Measurements from ENCODE around the gene TP53INP2.
"Not testable (repeated sequence)": the region's sequence is repeated elsewhere in the genome, so short reads cannot be mapped to it uniquely, and the experiment has no call there.

Gene TP53INP2

DNA sequence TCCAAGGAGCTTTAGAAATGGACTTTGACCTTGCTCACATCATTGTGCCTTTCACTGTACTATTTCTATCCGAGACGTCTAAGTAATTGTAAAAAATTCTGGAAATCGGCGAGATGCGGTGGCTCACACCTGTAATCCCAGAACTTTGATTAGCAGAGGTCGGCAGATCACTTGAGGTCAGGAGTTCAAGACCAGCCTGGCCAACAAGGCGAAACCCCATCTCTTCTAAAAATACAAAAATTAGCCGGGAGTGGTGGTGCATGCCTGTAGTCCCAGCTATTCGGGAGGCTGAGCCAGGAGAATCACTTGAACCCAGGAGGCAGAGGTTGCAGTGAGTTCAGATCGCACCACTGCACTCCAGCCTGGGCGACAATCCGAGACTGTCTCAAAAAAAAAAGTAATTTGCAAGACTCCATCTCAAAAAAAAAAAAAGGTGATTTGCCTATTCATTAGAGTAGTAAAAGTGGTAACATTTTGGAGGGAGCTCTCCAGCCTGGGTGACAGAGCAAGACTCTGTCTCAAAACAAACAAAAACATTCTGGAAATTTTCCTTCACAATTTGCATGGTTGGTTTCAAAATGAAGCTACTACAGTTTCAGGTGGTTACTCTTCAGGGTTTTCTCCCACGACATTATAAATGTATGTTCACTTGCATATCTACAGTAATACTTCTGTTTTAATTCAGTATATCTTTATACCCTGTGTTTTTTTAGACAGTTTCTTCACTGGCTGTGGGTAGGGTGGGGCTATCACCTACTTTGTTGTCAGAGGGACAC lies 15.3 kb downstream of the TP53INP2 start:
- H3K9me3 ChIP-seq; H3K4me3 ChIP-seq; H3K4me1 ChIP-seq; H3K27me3 ChIP-seq (ENCODE audit: low read depth); DNase-seq (ENCODE audit: low spot score in 2 of 2): not testable (repeated sequence)
- peaks cover 19% of the 10 kb centered on the region for H3K36me3 ChIP-seq (replicated peaks)
- in situ Hi-C loops (cut with MboI; ENCODE audit: low sequenced_read_pairs), result loop anchor here (25.0 kb wide), 1 partner anchor 407 kb away; the partner anchor contains the start of gene AHCY

DNA sequence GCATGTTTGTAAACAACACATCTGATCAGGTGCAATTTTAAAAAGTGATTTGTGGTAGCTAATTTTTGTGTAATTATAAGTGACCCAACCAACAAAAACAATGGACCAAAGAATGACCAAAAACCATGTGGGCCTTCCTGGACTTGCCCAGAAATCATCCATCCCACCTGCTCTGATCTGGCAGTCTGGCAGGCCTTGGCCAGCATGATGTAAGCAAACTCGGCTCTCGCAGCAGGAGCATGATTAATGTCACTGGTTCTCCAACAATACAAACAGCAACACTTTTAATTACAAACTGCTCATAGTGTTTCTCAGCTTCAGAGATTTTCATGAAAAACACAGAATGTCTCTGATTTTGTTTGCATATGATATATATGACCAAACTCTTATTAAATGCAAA lies 16.1 kb downstream of the TP53INP2 start:
- in situ Hi-C loops (cut with MboI; ENCODE audit: low sequenced_read_pairs), result loop anchor here (25.0 kb wide), 1 partner anchor 408 kb away; the partner anchor contains the start of gene AHCY
- peaks cover 20% of the 10 kb centered on the region for H3K36me3 ChIP-seq (replicated peaks)
- no peaks in the 10 kb centered on the region for H3K9me3 ChIP-seq
- H3K4me1 ChIP-seq, result no peaks in the 10 kb centered on the region
- H3K4me3 ChIP-seq, result no peak overlapping the region
- DNase-seq (ENCODE audit: low spot score in 2 of 2), result no peak
- no peaks in the 10 kb centered on the region for H3K27me3 ChIP-seq (ENCODE audit: low read depth)

DNA sequence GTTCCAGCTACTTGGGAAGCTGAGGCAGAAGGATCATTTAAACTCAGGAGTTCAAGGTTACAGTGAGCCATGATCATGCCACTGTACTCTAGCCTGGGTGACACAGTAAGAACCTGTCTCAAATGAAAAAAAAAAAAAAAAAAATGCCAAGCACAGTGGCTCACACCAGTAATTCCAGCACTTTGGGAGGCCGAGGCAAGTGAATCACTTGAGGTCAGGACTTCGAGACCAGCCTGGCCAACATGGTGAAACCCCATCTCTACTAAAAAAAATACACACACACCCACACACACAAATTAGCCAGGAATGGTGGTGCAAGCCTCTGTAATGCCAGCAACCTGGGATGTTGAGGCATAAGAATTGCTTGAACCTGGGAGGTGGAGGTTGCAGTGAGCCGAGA lies 18.4 kb downstream of the TP53INP2 start:
- not testable (repeated sequence) for H3K4me3 ChIP-seq; H3K9me3 ChIP-seq; H3K4me1 ChIP-seq; DNase-seq (ENCODE audit: low spot score in 2 of 2); H3K27me3 ChIP-seq (ENCODE audit: low read depth)
- in situ Hi-C loops (cut with MboI; ENCODE audit: low sequenced_read_pairs), result loop anchor here (25.0 kb wide), 1 partner anchor 410 kb away; the partner anchor contains the start of gene AHCY
- H3K36me3 ChIP-seq (replicated peaks), result peaks cover 36% of the 10 kb centered on the region

DNA sequence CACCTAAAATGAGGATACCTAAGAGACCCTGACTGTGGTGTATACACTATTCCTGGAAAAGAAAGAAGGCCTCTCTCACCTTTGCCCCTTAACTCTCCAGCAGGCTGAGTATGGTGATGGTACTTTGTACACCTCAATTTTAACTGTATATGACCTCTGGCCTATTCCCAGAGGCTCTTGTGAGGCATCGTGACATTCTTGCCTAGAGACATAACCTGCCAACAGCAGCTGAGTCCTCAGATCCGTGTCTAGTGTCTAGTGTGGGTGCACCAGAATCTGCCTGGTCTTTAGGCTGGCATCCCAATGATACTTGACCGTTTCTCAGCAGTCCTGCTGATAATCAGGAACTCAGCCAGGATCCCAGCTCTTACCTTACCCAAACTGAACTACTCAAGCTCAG lies 20.0 kb downstream of the TP53INP2 start:
- H3K27me3 ChIP-seq (ENCODE audit: low read depth), result no peaks in the 10 kb centered on the region
- H3K9me3 ChIP-seq, result no peaks in the 10 kb centered on the region
- in situ Hi-C loops (cut with MboI; ENCODE audit: low sequenced_read_pairs), result loop anchor here (25.0 kb wide), 1 partner anchor 412 kb away; the partner anchor contains the start of gene AHCY
- H3K4me3 ChIP-seq, result no peak overlapping the region
- H3K36me3 ChIP-seq (replicated peaks), result peaks cover 30% of the 10 kb centered on the region
- DNase-seq (ENCODE audit: low spot score in 2 of 2), result no peak
- no peaks in the 10 kb centered on the region for H3K4me1 ChIP-seq

DNA sequence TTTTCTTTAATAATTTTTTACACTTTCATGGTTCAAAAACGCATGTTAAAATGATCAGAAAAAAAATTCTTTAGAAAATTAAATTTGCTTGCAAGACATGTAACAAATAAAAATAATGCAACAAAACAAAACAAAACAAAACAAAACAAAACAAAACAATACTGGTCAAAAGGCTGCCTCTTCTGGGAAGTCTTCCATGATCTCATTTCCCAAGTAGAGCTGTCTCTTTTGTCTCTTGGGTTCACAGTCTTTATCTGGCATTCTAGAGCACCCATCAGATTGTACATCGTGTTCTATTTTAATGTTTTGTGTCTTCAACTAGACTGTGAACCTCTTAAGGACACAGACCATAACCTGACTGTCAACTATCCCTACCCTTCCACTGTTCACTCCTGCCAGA lies 25.3 kb downstream of the TP53INP2 start:
- peaks cover 31% of the 10 kb centered on the region for H3K36me3 ChIP-seq (replicated peaks)
- H3K27me3 ChIP-seq (ENCODE audit: low read depth), result no peaks in the 10 kb centered on the region
- no peaks in the 10 kb centered on the region for H3K9me3 ChIP-seq
- in situ Hi-C loops (cut with MboI; ENCODE audit: low sequenced_read_pairs), result no loop called here
- no peak for DNase-seq (ENCODE audit: low spot score in 2 of 2)
- H3K4me3 ChIP-seq, result no peak overlapping the region
- no peaks in the 10 kb centered on the region for H3K4me1 ChIP-seq

GRCh38 chr20:34732523-34732922 lies 28.4 kb downstream of the TP53INP2 start:
- in situ Hi-C loops (cut with MboI; ENCODE audit: low sequenced_read_pairs), result no loop called here
- Histone ChIP-seq H3K4me3 (no peak overlapping the region), H3K36me3 (replicated peaks) (peaks cover 13% of the 10 kb centered on the region; the same call in 1 of the 2 replicates), H3K27me3 (ENCODE audit: low read depth) (no peaks in the 10 kb centered on the region), H3K4me1 (no peaks in the 10 kb centered on the region), H3K9me3 (no peaks in the 10 kb centered on the region)
- no peak for DNase-seq (ENCODE audit: low spot score in 2 of 2)

GRCh38 chr20:34736106-34736735 lies 32.1 kb downstream of the TP53INP2 start:
- Histone ChIP-seq H3K9me3 (no peaks in the 10 kb centered on the region), H3K27me3 (ENCODE audit: low read depth) (no peaks in the 10 kb centered on the region), H3K36me3 (replicated peaks) (peaks cover 10% of the 10 kb centered on the region), H3K4me1 (no peaks in the 10 kb centered on the region), H3K4me3 (no peak overlapping the region)
- DNase-seq (ENCODE audit: low spot score in 2 of 2), result no peak
- in situ Hi-C loops (cut with MboI; ENCODE audit: low sequenced_read_pairs), result no loop called here

- Histone ChIP-seq H3K9me3 (no peaks in the 10 kb centered on the region), H3K27me3 (ENCODE audit: low read depth) (no peaks in the 10 kb centered on the region), H3K36me3 (replicated peaks) (peaks cover 51% of the 10 kb centered on the region), H3K4me3 (no peak overlapping the region), H3K4me1 (no peaks in the 10 kb centered on the region)
- in situ Hi-C loops (cut with MboI; ENCODE audit: low sequenced_read_pairs), result no loop called here
- no peak for DNase-seq (ENCODE audit: low spot score in 2 of 2)
Measured at GRCh38 chr20:34743039-34743438, 38.9 kb downstream of the TP53INP2 start.

DNA sequence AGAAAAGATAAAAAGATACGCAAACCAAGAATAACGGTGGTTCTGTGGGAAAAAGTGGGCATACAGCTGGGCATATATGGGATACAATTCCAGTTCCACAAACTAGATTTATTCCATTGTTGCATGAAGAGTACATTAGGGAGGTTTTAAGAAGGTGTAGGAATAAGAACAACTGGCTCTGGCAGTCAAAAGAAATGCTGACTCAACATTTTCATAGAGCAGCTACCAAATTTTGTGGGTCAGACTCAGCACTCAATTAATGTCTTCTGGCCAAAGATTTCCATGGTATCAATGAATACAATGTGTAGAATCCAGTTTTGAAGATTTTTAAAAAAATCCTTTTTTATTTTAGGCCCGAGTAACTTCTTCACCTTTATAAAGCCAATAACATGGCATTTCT lies 40.2 kb downstream of the TP53INP2 start:
- Histone ChIP-seq H3K27me3 (ENCODE audit: low read depth) (no peaks in the 10 kb centered on the region), H3K9me3 (no peaks in the 10 kb centered on the region), H3K36me3 (replicated peaks) (peaks cover 57% of the 10 kb centered on the region), H3K4me3 (no peak overlapping the region), H3K4me1 (no peaks in the 10 kb centered on the region)
- in situ Hi-C loops (cut with MboI; ENCODE audit: low sequenced_read_pairs), result no loop called here
- DNase-seq (ENCODE audit: low spot score in 2 of 2), result no peak

DNA sequence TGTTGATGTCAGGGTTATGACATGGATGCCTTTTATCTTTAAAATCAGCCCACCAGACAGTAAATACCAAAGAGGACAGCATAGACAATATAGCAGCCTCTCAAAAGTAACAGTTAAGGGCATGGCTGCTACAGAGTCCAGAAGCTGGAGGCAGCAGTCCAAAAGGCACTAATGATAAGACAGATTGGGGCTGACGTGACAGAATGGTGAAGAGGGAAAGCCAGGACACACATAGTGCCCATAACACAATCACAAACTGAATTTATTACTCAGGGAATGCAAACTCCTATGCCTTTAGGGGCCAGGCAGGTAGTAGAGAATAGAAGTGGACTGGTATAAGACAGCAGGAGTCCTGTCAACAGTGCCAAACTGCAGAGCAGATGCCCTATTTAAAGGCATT lies 40.7 kb downstream of the TP53INP2 start:
- Histone ChIP-seq H3K4me1 (no peaks in the 10 kb centered on the region), H3K4me3 (no peak overlapping the region), H3K36me3 (replicated peaks) (peaks cover 62% of the 10 kb centered on the region), H3K9me3 (no peaks in the 10 kb centered on the region), H3K27me3 (ENCODE audit: low read depth) (no peaks in the 10 kb centered on the region)
- in situ Hi-C loops (cut with MboI; ENCODE audit: low sequenced_read_pairs), result no loop called here
- no peak for DNase-seq (ENCODE audit: low spot score in 2 of 2)

GRCh38 chr20:34746674-34747073 lies 42.5 kb downstream of the TP53INP2 start:
- DNase-seq (ENCODE audit: low spot score in 2 of 2), result no peak
- no peaks in the 10 kb centered on the region for H3K27me3 ChIP-seq (ENCODE audit: low read depth)
- no peaks in the 10 kb centered on the region for H3K4me1 ChIP-seq
- H3K36me3 ChIP-seq (replicated peaks), result peaks cover 70% of the 10 kb centered on the region
- no peak overlapping the region for H3K4me3 ChIP-seq
- in situ Hi-C loops (cut with MboI; ENCODE audit: low sequenced_read_pairs), result no loop called here
- H3K9me3 ChIP-seq, result no peaks in the 10 kb centered on the region

- no peaks in the 10 kb centered on the region for H3K4me1 ChIP-seq
- peaks cover 68% of the 10 kb centered on the region for H3K36me3 ChIP-seq (replicated peaks)
- in situ Hi-C loops (cut with MboI; ENCODE audit: low sequenced_read_pairs), result no loop called here
- no peak for DNase-seq (ENCODE audit: low spot score in 2 of 2)
- no peaks in the 10 kb centered on the region for H3K27me3 ChIP-seq (ENCODE audit: low read depth)
- H3K4me3 ChIP-seq, result no peak overlapping the region
- no peaks in the 10 kb centered on the region for H3K9me3 ChIP-seq
Measured at GRCh38 chr20:34747479-34747878, 43.3 kb downstream of the TP53INP2 start.

DNA sequence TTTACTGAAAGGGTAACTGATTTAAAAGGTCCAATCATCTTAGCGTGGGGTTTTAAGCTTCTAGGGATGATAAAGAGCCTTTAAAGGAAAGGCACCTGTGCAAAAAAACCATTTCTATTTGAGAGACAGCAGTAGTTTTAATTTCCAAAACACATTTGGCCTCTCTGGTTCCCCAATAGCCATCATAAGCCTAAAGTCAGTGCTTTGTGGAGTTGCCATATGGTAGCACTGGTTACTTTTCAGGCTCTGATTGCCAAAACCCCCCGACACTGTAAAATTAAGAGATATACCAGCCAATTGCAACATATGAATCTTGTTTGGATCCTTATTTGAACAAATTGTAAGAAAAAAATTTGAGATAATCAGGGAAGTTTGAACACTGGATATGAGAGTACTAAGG lies 44.6 kb downstream of the TP53INP2 start:
- in situ Hi-C loops (cut with MboI; ENCODE audit: low sequenced_read_pairs), result no loop called here
- Histone ChIP-seq H3K4me3 (no peak overlapping the region), H3K4me1 (no peaks in the 10 kb centered on the region), H3K36me3 (replicated peaks) (peaks cover 60% of the 10 kb centered on the region), H3K9me3 (no peaks in the 10 kb centered on the region), H3K27me3 (ENCODE audit: low read depth) (no peaks in the 10 kb centered on the region)
- no peak for DNase-seq (ENCODE audit: low spot score in 2 of 2)

GRCh38 chr20:34750484-34750883 lies 46.3 kb downstream of the TP53INP2 start:
- in situ Hi-C loops (cut with MboI; ENCODE audit: low sequenced_read_pairs), result no loop called here
- H3K4me1 ChIP-seq, result no peaks in the 10 kb centered on the region
- DNase-seq (ENCODE audit: low spot score in 2 of 2), result no peak
- peaks cover 61% of the 10 kb centered on the region for H3K36me3 ChIP-seq (replicated peaks)
- no peak overlapping the region for H3K4me3 ChIP-seq
- H3K9me3 ChIP-seq, result no peaks in the 10 kb centered on the region
- H3K27me3 ChIP-seq (ENCODE audit: low read depth), result no peaks in the 10 kb centered on the region
